DND-41 (cell line): Measurements from ENCODE around the gene ZNF688.

ENCODE experiments used
- ATAC-seq: fragments of 200-7000 bp; cut with Tn5 transposase; 3 replicates; pipeline ENCODE4 v1.9.1; 2021; ENCODE audit warnings: low read depth; ENCODE audit not compliant: insufficient read depth
- DNase-seq: peaks from one replicate; pipeline ENCODE4 v3.0.0-alpha.2; 2020
- H2AFZ ChIP-seq: 2 replicates; pipeline ENCODE4 v1.6.0; 2012; ENCODE audit warnings: low read depth, low read length
- H3K27ac ChIP-seq: 2 replicates; pipeline ENCODE4 v1.5.1; 2012; ENCODE audit warnings: low read length, inconsistent platforms
- H3K27me3 ChIP-seq: fragments of 200-600 bp; sonication (generic); 2 replicates; pipeline ENCODE4 v1.6.0; 2012; ENCODE audit warnings: low read length, mild to moderate bottlenecking, inconsistent platforms; ENCODE audit not compliant: insufficient read depth, poor library complexity
- H3K36me3 ChIP-seq: 2 replicates; pipeline ENCODE4 v1.5.1; 2012; ENCODE audit warnings: low read length, inconsistent platforms; ENCODE audit not compliant: insufficient read depth
- H3K4me1 ChIP-seq: 2 replicates; pipeline ENCODE4 v1.5.1; 2012; ENCODE audit warnings: mild to moderate bottlenecking, low read length; ENCODE audit not compliant: insufficient read depth
- H3K4me2 ChIP-seq: 2 replicates; pipeline ENCODE4 v1.6.0; 2012; ENCODE audit warnings: mild to moderate bottlenecking, moderate library complexity, low read length, inconsistent platforms; ENCODE audit not compliant: insufficient read depth
- H3K4me3 ChIP-seq, 2 experiments: fragments of 200-600 bp in 1 of 2; shearing (Covaris generic) in 1 of 2; 2 replicates each; pipeline ENCODE4 v1.5.1; 2012 to 2016; ENCODE audit warnings: inconsistent platforms in 2 of 2, low read length in 2 of 2, mild to moderate bottlenecking in 2 of 2, low read depth in 1 of 2, moderate library complexity in 1 of 2
- H3K79me2 ChIP-seq: 2 replicates; pipeline ENCODE4 v1.6.0; 2012; ENCODE audit warnings: low read length, inconsistent platforms; ENCODE audit not compliant: insufficient read depth
- H3K9ac ChIP-seq: 2 replicates; pipeline ENCODE4 v1.6.0; 2012; ENCODE audit warnings: low read depth, mild to moderate bottlenecking, inconsistent platforms, low read length, moderate library complexity
- H3K9me3 ChIP-seq: 2 replicates; pipeline ENCODE4 v1.5.1; 2012; ENCODE audit warnings: low read length, moderate library complexity, mild to moderate bottlenecking, inconsistent platforms; ENCODE audit not compliant: insufficient read depth, severe bottlenecking
- H4K20me1 ChIP-seq: 2 replicates; pipeline ENCODE4 v1.6.0; 2012; ENCODE audit warnings: low read length; ENCODE audit not compliant: insufficient read depth
- CTCF ChIP-seq: IDR thresholded peaks from 2 replicates; pipeline ENCODE4 v1.5.1; 2012; ENCODE audit warnings: borderline replicate concordance, low read length, moderate library complexity, mild to moderate bottlenecking; ENCODE audit not compliant: poor library complexity, severe bottlenecking; ENCODE audit errors: extremely low read depth
- EZH2 ChIP-seq: IDR thresholded peaks from 3 replicates; pipeline ENCODE4 v1.6.1; 2012; ENCODE audit warnings: borderline replicate concordance, low read depth, mild to moderate bottlenecking, moderate library complexity, low read length, inconsistent platforms; ENCODE audit not compliant: severe bottlenecking

Gene ZNF688

GRCh38 chr16:30602616-30603277 is 31.2 kb upstream of the ZNF688 start:
- H3K9ac ChIP-seq, result no peak overlapping the region
- DNase-seq, result no peak
- ATAC-seq, result no peak

DNA sequence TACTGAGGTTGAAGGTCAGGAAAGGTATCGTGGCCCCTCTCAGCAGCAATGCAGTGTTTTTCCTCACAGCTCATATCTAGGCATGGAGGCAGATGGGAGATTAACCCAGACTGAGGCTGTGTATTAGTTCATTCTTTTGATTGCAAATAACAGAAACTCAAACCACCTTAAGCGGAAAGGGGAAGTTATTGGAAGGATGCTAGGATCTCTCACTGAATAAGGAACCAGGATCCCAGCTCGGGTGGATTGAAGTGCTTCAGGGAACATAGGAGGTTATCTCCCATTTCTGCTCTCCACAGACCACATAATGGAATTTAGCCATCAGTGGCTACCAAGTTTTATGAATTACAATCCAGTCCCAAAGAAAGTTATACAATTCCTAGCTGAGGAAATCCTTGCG is 30.5 kb upstream of the ZNF688 start:
- H3K4me2 ChIP-seq, result no peak overlapping the region
- H3K36me3 ChIP-seq, result peaks cover 45% of the 10 kb centered on the region
- ATAC-seq, result no peak

More at GRCh38 chr16:30602616-30603277, 31.2 kb upstream of the ZNF688 start:
- H3K27ac ChIP-seq, result no peak overlapping the region
- peaks cover 52% of the 10 kb centered on the region for H3K36me3 ChIP-seq
- H3K9me3 ChIP-seq, result no peaks in the 10 kb centered on the region
- H3K27me3 ChIP-seq, result no peaks in the 10 kb centered on the region
- H3K4me2 ChIP-seq, result no peak overlapping the region
- peaks cover 15% of the 10 kb centered on the region for H3K79me2 ChIP-seq
- H4K20me1 ChIP-seq, result peaks cover 7% of the 10 kb centered on the region; the same call in 1 of the 2 replicates
- H3K4me3 ChIP-seq, result no peak overlapping the region
- H2AFZ ChIP-seq, result no peak overlapping the region
- no peak for TF ChIP-seq CTCF
- TF ChIP-seq EZH2, result no peak
- peaks cover 8% of the 10 kb centered on the region for H3K4me1 ChIP-seq

DNA sequence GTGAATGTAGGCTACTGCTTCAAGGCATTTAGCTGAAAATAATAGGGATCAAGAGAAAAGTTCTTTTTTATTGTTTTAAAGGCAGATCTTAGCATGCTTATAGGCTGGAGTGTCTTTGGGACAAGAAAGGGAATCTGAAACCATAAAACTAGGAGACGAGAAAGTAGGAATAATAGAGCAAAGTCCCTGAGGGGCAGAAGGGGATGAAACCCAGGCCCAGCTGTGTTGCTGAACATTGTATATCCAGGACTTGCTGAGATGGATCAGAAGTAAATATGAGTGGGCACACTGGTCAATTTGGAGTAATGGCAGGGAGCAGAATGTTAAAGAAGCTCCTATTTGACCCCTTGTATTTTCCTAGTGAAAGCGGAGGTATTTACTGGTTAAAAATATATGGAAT is 29.4 kb upstream of the ZNF688 start:
- ATAC-seq (no peak), DNase-seq (no peak)
- H2AFZ ChIP-seq, result no peak overlapping the region
- no peaks in the 10 kb centered on the region for H3K9me3 ChIP-seq
- peaks cover 7% of the 10 kb centered on the region; the same call in 1 of the 2 replicates for H4K20me1 ChIP-seq
- no peak overlapping the region for H3K27ac ChIP-seq
- H3K4me3 ChIP-seq, result no peak overlapping the region
- peaks cover 36% of the 10 kb centered on the region for H3K36me3 ChIP-seq
- peaks cover 4% of the 10 kb centered on the region; the same call in 1 of the 2 replicates for H3K79me2 ChIP-seq
- no peaks in the 10 kb centered on the region for H3K27me3 ChIP-seq
- H3K4me2 ChIP-seq, result no peak overlapping the region
- H3K4me1 ChIP-seq, result peaks cover 6% of the 10 kb centered on the region
- TF ChIP-seq EZH2 (no peak), CTCF (no peak)
- no peak overlapping the region for H3K9ac ChIP-seq

More for the DNA sequence above, 30.5 kb upstream of the ZNF688 start:
- no peak for DNase-seq
- no peaks in the 10 kb centered on the region for H3K27me3 ChIP-seq
- TF ChIP-seq CTCF, result no peak
- TF ChIP-seq EZH2, result no peak
- H2AFZ ChIP-seq, result no peak overlapping the region
- peaks cover 7% of the 10 kb centered on the region; the same call in 1 of the 2 replicates for H4K20me1 ChIP-seq
- H3K4me3 ChIP-seq, result no peak overlapping the region
- H3K27ac ChIP-seq, result no peak overlapping the region
- peaks cover 6% of the 10 kb centered on the region for H3K4me1 ChIP-seq
- no peaks in the 10 kb centered on the region for H3K9me3 ChIP-seq
- peaks cover 9% of the 10 kb centered on the region; the same call in 1 of the 2 replicates for H3K79me2 ChIP-seq
- H3K9ac ChIP-seq, result no peak overlapping the region
